PC-3 (cell line): ENCODE data around the gene ASIP.

Experiments used
- CTCF ChIP-seq: fragments of 300-600 bp; sonication (generic); conservative IDR thresholded peaks from 2 replicates; pipeline ENCODE4 v1.5.1; 2017; ENCODE audit warnings: antibody characterized with exemption, low read depth, mild to moderate bottlenecking, low read length
- EZH2 ChIP-seq: fragments of 300-600 bp; sonication (generic); IDR thresholded peaks from one replicate; pipeline ENCODE4 v1.6.1; 2017; ENCODE audit warnings: antibody characterized with exemption, mild to moderate bottlenecking, low read length; ENCODE audit not compliant: unreplicated experiment

- TF ChIP-seq CTCF (no peak), EZH2 (no peak)
These were observed 1.7 kb downstream of the ASIP start for GRCh38 chr20:34242879-34243278.
